ENCODE results near the gene CHKB. TPM values are rescaled to one million over a fixed set of nuclear protein-coding genes. Genes with fewer than 3 reads are reported as not detected.

The CHKB gene
- total RNA-seq, 1 experiment from 2014 or later, result 55.1 TPM

GRCh38 chr22:50630376-50630775, 47.7 kb upstream of the CHKB start:
- BruUV-seq (replicated peaks), result no TSS peak
- POLR2A ChIA-PET, result no interaction called here
- H3K4me2 ChIP-seq (ENCODE audit: low read length), result no peak overlapping the region

More at GRCh38 chr22:50630376-50630775, 47.7 kb upstream of the CHKB start:
- RAD21 ChIA-PET (ENCODE audit: low non-redundant PET in 1 of 2, low total read pairs in 2 of 2, uncharacterized antibody in 2 of 2, unreplicated experiment in 2 of 2), result no interaction called here
- Histone ChIP-seq H3K27me3 (ENCODE audit: insufficient read depth, low read length) (no peaks in the 10 kb centered on the region), H3K36me3 (ENCODE audit: control insufficient read depth in 1 of 2, insufficient read depth in 2 of 2, low read length in 2 of 2) (no peaks in the 10 kb centered on the region), H3K4me3 (replicated peaks in 1 of 2; ENCODE audit: low read depth in 1 of 2, low read length in 2 of 2) (no peak overlapping the region), H3K79me2 (ENCODE audit: insufficient read depth, low read length) (no peaks in the 10 kb centered on the region), H3K9me2 (ENCODE audit: insufficient read depth) (no peaks in the 10 kb centered on the region), H3K9ac (ENCODE audit: low read length) (no peak overlapping the region), H3K27ac (ENCODE audit: low read depth, low read length) (no peak overlapping the region), H3K4me1 (ENCODE audit: control insufficient read depth in 1 of 2, insufficient read depth in 2 of 2, low read length in 2 of 2) (peaks cover 7 to 29% of the 10 kb centered on the region in 2 experiments; a peak in 3 of 4 replicates), H4K20me1 (ENCODE audit: insufficient read depth) (no peaks in the 10 kb centered on the region), H3K9me3 (ENCODE audit: control insufficient read depth in 1 of 2, insufficient read depth in 1 of 2, low read depth in 1 of 2, low read length in 2 of 2) (no peaks in the 10 kb centered on the region), H2AFZ (ENCODE audit: low read depth, low read length, poor library complexity, severe bottlenecking) (no peak overlapping the region)
- intact Hi-C loops (cut with micrococcal nuclease), result no loop called here
- ATAC-seq (no peak), DNase-seq (ENCODE audit: low read depth, low spot score) (no peak)
- no peak for TF ChIP-seq SRF (IDR thresholded peaks at IDR 0.05; ENCODE audit: low read depth)
- TF ChIP-seq POLR2A (IDR thresholded peaks at IDR 0.05; ENCODE audit: borderline replicate concordance, extremely low read depth, insufficient read depth, insufficient read length), result no peak
- TF ChIP-seq EZH2 (IDR thresholded peaks at IDR 0.05), result no peak
- no peak for TF ChIP-seq ZNF274 (IDR thresholded peaks at IDR 0.05; ENCODE audit: low read depth, low read length)
- no peak for TF ChIP-seq REST (IDR thresholded peaks at IDR 0.05; ENCODE audit: low read depth)
- CTCF ChIA-PET, result interaction anchor here (1.3 kb wide), 1 partner anchor 10 kb away, joined by 3 read pairs; no protein-coding TSS in a partner anchor
